Keratinocyte (primary cell): ENCODE measurements around the gene SMG1.
"Not testable (repeated sequence)": the region's sequence is repeated elsewhere in the genome, so short reads cannot be mapped to it uniquely, and the experiment has no call there.

Experiments used
- CTCF ChIP-seq, 3 experiments: IDR thresholded peaks in 1 of 3; conservative IDR thresholded peaks in 1 of 3; optimal IDR thresholded peaks in 1 of 3; 2 replicates in 2 of 3; 3 replicates in 1 of 3; pipeline versions ENCODE3 to v1.5.1; 2011; ENCODE audit warnings: low read length in 3 of 3, mild to moderate bottlenecking in 3 of 3, moderate library complexity in 2 of 3, control low read depth in 1 of 3, inconsistent platforms in 1 of 3; ENCODE audit not compliant: insufficient read depth in 2 of 3; ENCODE audit errors: extremely low read depth in 1 of 3
- EZH2 ChIP-seq: IDR thresholded peaks from one replicate; pipeline ENCODE4 v1.6.1; 2012; ENCODE audit warnings: inconsistent platforms, mild to moderate bottlenecking, low read length, moderate library complexity

DNA sequence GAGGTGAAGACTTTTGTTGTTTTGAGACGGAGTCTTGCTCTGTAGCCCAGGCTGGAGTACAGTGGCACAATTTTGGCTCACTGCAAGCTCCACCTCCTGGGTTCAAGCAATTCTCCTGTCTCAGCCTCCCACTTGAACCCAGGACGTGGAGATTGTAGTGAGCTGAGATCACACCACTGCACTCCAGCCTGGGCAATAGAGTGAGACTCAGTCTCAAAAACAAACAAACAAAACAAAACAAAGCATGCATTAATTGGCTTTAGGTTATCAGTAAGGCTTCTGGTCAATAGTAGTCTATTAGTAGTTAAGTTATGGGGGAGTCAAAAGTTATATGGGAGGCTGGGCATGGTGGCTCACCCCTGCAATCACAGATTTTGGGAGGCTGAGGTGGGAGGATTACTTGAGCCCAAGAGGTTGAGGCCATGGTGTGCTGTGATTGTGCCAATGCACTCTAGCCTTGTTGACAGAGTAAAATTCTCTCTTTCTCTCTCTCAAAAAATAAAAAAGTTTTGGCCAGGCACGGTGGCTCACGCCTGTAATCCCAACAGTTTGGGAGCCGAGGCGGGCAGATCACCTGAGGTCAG is 30.5 kb upstream of the SMG1 start:
- TF ChIP-seq EZH2; CTCF (optimal IDR thresholded peaks at IDR 0.05 in 1 of 3, IDR thresholded peaks at IDR 0.05 in 1 of 3, conservative IDR thresholded peaks at IDR 0.05 in 1 of 3; ENCODE audit: extremely low read depth in 1 of 3, insufficient read depth in 2 of 3, low read length in 3 of 3): not testable (repeated sequence)
